ENCODE measurements around the gene DNAI4.
"Not testable (repeated sequence)": the region's sequence is repeated elsewhere in the genome, so short reads cannot be mapped to it uniquely, and the experiment has no call there.

The DNAI4 gene

DNA sequence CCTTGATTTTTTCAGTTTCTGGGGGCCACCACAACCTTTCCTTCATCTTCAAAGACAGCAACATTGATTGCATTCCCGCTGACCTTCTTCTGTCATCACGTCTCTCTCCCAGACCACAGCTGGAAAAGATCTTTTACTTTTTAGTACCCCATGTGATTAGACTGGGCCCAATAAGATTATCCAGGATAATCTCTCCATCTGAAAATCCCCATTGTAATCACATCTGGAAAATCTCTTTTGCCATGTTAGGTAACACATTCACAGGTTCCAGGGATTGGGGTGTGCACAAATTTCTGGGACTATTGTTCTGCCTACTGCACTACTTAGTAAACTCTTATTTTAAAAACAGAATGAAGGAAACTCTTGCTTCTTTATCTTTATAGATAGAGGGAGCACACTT lies 76.5 kb downstream of the DNAI4 start:
- H3K36me3 ChIP-seq (ENCODE audit: control insufficient read depth, insufficient read depth, low read length) = no peaks in the 10 kb centered on the region
- no peaks in the 10 kb centered on the region for H3K4me1 ChIP-seq (ENCODE audit: control insufficient read depth, insufficient read depth, low read length, poor library complexity, severe bottlenecking)
- no peaks in the 10 kb centered on the region for H3K27me3 ChIP-seq (replicated peaks; ENCODE audit: control insufficient read depth, insufficient read depth, low read length, poor library complexity, severe bottlenecking)
- no peaks in the 10 kb centered on the region for H3K9me3 ChIP-seq (ENCODE audit: control insufficient read depth, low read length)
- no peak overlapping the region for H3K27ac ChIP-seq (ENCODE audit: insufficient read depth, low read length, poor library complexity, severe bottlenecking)
- no peak for DNase-seq
- H3K4me3 ChIP-seq (ENCODE audit: insufficient read depth, low read depth, low read length, poor library complexity, severe bottlenecking) = no peak overlapping the region

DNA sequence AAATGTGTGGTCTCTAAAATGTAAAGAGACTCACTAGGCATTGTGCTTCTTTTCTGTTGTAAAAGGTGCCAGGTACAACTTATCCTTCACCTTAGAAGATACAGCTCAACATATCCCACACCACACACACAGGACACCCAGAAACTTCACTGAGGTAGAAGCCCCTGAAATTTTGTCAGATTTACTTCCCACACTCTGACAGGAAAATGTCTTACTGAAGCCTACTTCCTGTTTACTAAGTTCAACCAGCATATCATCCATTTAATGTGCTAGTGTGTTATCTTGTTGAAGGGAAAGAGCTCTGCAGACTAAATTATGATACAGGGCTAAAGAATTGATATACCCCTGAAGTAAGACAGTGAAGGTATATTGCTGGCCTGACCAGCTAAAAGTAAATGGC lies 83.7 kb downstream of the DNAI4 start:
- DNase-seq = no peak
- H3K4me3 ChIP-seq (ENCODE audit: insufficient read depth, low read depth, low read length, poor library complexity, severe bottlenecking) = no peak overlapping the region
- no peaks in the 10 kb centered on the region for H3K9me3 ChIP-seq (ENCODE audit: control insufficient read depth, low read length)
- H3K27me3 ChIP-seq (replicated peaks; ENCODE audit: control insufficient read depth, insufficient read depth, low read length, poor library complexity, severe bottlenecking) = no peaks in the 10 kb centered on the region
- H3K4me1 ChIP-seq (ENCODE audit: control insufficient read depth, insufficient read depth, low read length, poor library complexity, severe bottlenecking) = no peaks in the 10 kb centered on the region
- no peak overlapping the region for H3K27ac ChIP-seq (ENCODE audit: insufficient read depth, low read length, poor library complexity, severe bottlenecking)
- no peaks in the 10 kb centered on the region for H3K36me3 ChIP-seq (ENCODE audit: control insufficient read depth, insufficient read depth, low read length)

DNA sequence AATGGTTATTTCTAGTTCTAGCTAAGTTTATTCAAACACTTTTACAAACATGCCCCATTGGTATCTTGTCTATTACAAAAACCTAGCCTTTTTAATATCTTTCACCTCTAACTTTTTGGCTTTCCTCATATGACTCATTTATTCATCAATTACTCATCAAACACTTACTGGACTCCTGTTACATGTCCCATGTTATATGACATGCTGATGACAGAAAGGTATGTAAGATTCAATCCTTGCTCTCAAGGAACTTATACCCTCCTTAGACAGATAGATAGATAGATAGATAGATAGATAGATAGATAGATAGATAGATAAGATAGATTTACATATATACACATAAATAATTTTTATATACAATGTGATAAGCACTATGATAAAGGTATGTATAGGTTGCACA lies 89.7 kb downstream of the DNAI4 start:
- no peaks in the 10 kb centered on the region for H3K27me3 ChIP-seq (replicated peaks; ENCODE audit: control insufficient read depth, insufficient read depth, low read length, poor library complexity, severe bottlenecking)
- H3K36me3 ChIP-seq (ENCODE audit: control insufficient read depth, insufficient read depth, low read length) = no peaks in the 10 kb centered on the region
- no peak overlapping the region for H3K4me3 ChIP-seq (ENCODE audit: insufficient read depth, low read depth, low read length, poor library complexity, severe bottlenecking)
- no peak for DNase-seq
- H3K4me1 ChIP-seq (ENCODE audit: control insufficient read depth, insufficient read depth, low read length, poor library complexity, severe bottlenecking) = no peaks in the 10 kb centered on the region
- no peak overlapping the region for H3K27ac ChIP-seq (ENCODE audit: insufficient read depth, low read length, poor library complexity, severe bottlenecking)
- no peaks in the 10 kb centered on the region for H3K9me3 ChIP-seq (ENCODE audit: control insufficient read depth, low read length)

DNA sequence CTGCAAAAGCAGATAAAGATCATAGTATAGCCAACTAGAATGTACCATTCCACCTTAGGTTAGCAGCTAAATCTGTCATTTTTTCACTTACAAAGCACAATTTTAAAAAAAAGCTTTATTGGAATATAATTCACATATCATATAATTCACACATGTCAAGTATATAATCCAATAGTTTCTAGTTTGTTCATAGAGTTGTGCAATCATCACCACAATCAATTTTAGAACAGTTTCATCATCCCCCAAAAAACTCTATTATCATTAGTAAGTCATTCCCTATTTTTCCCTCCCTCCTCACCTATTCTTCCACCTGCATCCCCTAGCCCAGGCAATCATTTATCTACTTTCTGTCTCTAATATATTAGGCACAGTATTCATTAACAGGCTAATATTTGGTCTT lies 91.5 kb downstream of the DNAI4 start:
- no peaks in the 10 kb centered on the region for H3K36me3 ChIP-seq (ENCODE audit: control insufficient read depth, insufficient read depth, low read length)
- DNase-seq = no peak
- no peaks in the 10 kb centered on the region for H3K9me3 ChIP-seq (ENCODE audit: control insufficient read depth, low read length)
- no peaks in the 10 kb centered on the region for H3K27me3 ChIP-seq (replicated peaks; ENCODE audit: control insufficient read depth, insufficient read depth, low read length, poor library complexity, severe bottlenecking)
- H3K4me3 ChIP-seq (ENCODE audit: insufficient read depth, low read depth, low read length, poor library complexity, severe bottlenecking) = no peak overlapping the region
- no peaks in the 10 kb centered on the region for H3K4me1 ChIP-seq (ENCODE audit: control insufficient read depth, insufficient read depth, low read length, poor library complexity, severe bottlenecking)
- no peak overlapping the region for H3K27ac ChIP-seq (ENCODE audit: insufficient read depth, low read length, poor library complexity, severe bottlenecking)

DNA sequence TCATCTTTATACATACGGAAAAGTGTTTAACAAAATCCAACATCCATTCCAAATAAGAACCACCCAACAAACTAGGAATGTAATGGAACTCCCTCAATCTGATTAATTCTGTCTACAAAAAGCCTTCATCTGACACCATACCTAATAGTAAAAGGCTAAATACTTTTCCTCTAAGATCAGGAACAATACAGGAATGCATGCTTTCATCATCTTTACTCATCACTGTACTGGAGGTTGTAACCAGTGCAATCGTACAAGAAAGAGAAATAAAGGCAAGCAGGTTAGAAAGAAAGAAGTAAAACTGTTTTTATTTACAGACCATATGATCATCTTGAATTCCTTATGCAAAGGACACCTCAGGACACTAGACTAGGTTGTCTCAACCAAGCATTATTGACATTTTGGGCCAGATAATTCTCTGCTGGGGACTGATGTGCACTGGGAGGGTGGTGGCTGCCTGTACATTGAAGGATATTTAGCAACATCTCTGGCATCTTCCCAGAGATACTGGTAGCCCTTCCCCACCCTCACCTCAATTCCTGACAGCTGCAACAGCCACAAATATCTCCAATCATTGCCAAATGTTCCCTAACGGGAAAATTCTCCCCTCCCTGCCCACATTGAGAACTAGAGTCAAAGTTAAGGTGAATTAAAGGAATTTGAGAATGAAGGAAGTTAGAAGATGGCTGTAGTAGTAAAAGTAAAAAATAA lies 93.0 kb downstream of the DNAI4 start:
- no peak overlapping the region for H3K4me3 ChIP-seq (ENCODE audit: insufficient read depth, low read depth, low read length, poor library complexity, severe bottlenecking)
- no peaks in the 10 kb centered on the region for H3K9me3 ChIP-seq (ENCODE audit: control insufficient read depth, low read length)
- no peak overlapping the region for H3K27ac ChIP-seq (ENCODE audit: insufficient read depth, low read length, poor library complexity, severe bottlenecking)
- no peaks in the 10 kb centered on the region for H3K36me3 ChIP-seq (ENCODE audit: control insufficient read depth, insufficient read depth, low read length)
- no peak for DNase-seq
- no peaks in the 10 kb centered on the region for H3K4me1 ChIP-seq (ENCODE audit: control insufficient read depth, insufficient read depth, low read length, poor library complexity, severe bottlenecking)
- H3K27me3 ChIP-seq (replicated peaks; ENCODE audit: control insufficient read depth, insufficient read depth, low read length, poor library complexity, severe bottlenecking) = peaks cover 3% of the 10 kb centered on the region

DNA sequence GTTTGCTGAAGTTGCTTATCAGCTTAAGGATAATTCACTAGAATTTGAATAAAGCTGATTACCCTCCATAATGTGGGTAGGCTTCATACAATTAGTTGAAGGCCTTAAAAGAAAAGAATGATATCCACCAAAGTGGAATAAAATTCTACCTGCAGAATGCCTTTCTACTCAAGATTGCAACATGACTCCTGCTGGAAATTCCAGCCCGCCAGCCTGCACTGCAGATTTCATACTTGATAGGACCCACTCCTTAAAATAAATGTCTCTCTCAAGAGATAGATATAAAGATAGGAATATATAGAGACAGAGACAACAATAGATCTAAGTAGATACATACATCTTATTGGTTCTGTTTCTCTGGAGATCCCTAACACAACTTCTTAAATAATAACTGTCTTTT lies 99.9 kb downstream of the DNAI4 start:
- no peaks in the 10 kb centered on the region for H3K36me3 ChIP-seq (ENCODE audit: control insufficient read depth, insufficient read depth, low read length)
- H3K4me1 ChIP-seq (ENCODE audit: control insufficient read depth, insufficient read depth, low read length, poor library complexity, severe bottlenecking) = no peaks in the 10 kb centered on the region
- H3K9me3 ChIP-seq (ENCODE audit: control insufficient read depth, low read length) = no peaks in the 10 kb centered on the region
- no peak overlapping the region for H3K4me3 ChIP-seq (ENCODE audit: insufficient read depth, low read depth, low read length, poor library complexity, severe bottlenecking)
- H3K27me3 ChIP-seq (replicated peaks; ENCODE audit: control insufficient read depth, insufficient read depth, low read length, poor library complexity, severe bottlenecking) = peaks cover 5% of the 10 kb centered on the region
- no peak for DNase-seq
- H3K27ac ChIP-seq (ENCODE audit: insufficient read depth, low read length, poor library complexity, severe bottlenecking) = no peak overlapping the region

DNA sequence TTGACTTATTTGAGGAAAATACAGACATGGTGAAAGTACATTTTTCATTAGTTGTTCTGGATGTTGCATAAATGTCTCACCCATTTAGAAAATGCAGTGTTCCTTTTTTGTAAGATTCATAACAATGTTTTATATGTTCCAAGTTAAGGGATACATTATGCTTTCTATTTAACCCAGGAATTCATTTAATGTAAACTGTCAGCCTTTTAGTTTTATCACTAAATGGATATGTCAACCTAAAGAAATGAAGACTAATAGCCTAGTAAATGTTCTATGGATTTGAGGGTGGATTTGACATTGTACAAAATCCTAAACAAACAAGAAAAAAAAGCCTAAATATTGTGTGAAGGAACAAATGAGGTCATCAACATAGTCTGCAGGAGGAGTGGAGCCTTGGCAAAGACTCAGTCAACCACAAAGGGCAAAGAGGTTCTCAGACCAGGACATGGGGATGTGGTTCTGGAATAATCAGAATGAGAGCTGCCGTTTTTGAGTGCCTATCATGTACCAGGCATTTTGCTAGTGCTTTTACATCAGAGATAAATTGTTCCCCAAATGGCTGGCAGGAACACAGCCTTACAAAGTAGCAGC lies 114.8 kb downstream of the DNAI4 start:
- H3K27me3 ChIP-seq (replicated peaks; ENCODE audit: control insufficient read depth, insufficient read depth, low read length, poor library complexity, severe bottlenecking) = no peaks in the 10 kb centered on the region
- H3K4me3 ChIP-seq (ENCODE audit: insufficient read depth, low read depth, low read length, poor library complexity, severe bottlenecking) = no peak overlapping the region
- H3K9me3 ChIP-seq (ENCODE audit: control insufficient read depth, low read length) = no peaks in the 10 kb centered on the region
- DNase-seq = no peak
- H3K27ac ChIP-seq (ENCODE audit: insufficient read depth, low read length, poor library complexity, severe bottlenecking) = no peak overlapping the region
- no peaks in the 10 kb centered on the region for H3K4me1 ChIP-seq (ENCODE audit: control insufficient read depth, insufficient read depth, low read length, poor library complexity, severe bottlenecking)
- H3K36me3 ChIP-seq (ENCODE audit: control insufficient read depth, insufficient read depth, low read length) = no peaks in the 10 kb centered on the region

DNA sequence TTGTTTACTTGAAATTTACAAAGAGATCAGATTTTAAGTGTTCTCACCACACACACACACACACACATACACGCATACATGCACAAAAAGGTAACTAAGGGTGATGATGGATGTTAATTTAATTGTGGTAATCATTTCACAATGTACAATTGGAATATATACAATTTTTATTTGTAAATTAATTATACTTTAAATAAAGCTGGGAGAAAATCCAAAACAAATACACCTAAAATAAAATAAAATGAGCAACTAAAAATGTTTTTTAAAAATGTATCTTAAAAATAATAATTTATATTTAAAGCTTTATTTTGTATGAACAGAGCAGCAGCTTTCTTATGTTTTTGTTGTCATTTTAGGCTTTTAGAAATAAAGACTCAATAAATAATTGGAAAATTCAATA lies 115.4 kb downstream of the DNAI4 start:
- no peaks in the 10 kb centered on the region for H3K4me1 ChIP-seq (ENCODE audit: control insufficient read depth, insufficient read depth, low read length, poor library complexity, severe bottlenecking)
- no peaks in the 10 kb centered on the region for H3K36me3 ChIP-seq (ENCODE audit: control insufficient read depth, insufficient read depth, low read length)
- no peak overlapping the region for H3K4me3 ChIP-seq (ENCODE audit: insufficient read depth, low read depth, low read length, poor library complexity, severe bottlenecking)
- no peak overlapping the region for H3K27ac ChIP-seq (ENCODE audit: insufficient read depth, low read length, poor library complexity, severe bottlenecking)
- no peaks in the 10 kb centered on the region for H3K27me3 ChIP-seq (replicated peaks; ENCODE audit: control insufficient read depth, insufficient read depth, low read length, poor library complexity, severe bottlenecking)
- DNase-seq = no peak
- no peaks in the 10 kb centered on the region for H3K9me3 ChIP-seq (ENCODE audit: control insufficient read depth, low read length)

DNA sequence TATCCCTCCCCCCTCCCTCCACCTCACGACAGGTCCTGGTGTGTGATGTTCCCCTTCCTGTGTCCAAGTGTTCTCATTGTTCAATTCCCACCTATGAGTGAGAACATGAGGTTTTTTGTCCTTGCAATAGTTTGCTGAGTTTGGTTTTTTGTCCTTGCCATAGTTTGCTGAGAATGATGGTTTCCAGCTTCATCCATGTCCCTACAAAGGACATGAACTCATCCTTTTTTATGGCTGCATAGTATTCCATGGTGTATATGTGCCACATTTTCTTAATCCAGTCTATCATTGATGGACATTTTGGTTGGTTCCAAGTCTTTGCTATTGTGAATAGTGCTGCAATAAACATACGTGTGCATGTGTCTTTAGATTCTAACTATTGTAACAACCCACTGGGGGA lies 128.8 kb downstream of the DNAI4 start:
- H3K36me3 ChIP-seq (ENCODE audit: control insufficient read depth, insufficient read depth, low read length); H3K27me3 ChIP-seq (replicated peaks; ENCODE audit: control insufficient read depth, insufficient read depth, low read length, poor library complexity, severe bottlenecking); DNase-seq; H3K4me1 ChIP-seq (ENCODE audit: control insufficient read depth, insufficient read depth, low read length, poor library complexity, severe bottlenecking); H3K4me3 ChIP-seq (ENCODE audit: insufficient read depth, low read depth, low read length, poor library complexity, severe bottlenecking); H3K27ac ChIP-seq (ENCODE audit: insufficient read depth, low read length, poor library complexity, severe bottlenecking); H3K9me3 ChIP-seq (ENCODE audit: control insufficient read depth, low read length): not testable (repeated sequence)

DNA sequence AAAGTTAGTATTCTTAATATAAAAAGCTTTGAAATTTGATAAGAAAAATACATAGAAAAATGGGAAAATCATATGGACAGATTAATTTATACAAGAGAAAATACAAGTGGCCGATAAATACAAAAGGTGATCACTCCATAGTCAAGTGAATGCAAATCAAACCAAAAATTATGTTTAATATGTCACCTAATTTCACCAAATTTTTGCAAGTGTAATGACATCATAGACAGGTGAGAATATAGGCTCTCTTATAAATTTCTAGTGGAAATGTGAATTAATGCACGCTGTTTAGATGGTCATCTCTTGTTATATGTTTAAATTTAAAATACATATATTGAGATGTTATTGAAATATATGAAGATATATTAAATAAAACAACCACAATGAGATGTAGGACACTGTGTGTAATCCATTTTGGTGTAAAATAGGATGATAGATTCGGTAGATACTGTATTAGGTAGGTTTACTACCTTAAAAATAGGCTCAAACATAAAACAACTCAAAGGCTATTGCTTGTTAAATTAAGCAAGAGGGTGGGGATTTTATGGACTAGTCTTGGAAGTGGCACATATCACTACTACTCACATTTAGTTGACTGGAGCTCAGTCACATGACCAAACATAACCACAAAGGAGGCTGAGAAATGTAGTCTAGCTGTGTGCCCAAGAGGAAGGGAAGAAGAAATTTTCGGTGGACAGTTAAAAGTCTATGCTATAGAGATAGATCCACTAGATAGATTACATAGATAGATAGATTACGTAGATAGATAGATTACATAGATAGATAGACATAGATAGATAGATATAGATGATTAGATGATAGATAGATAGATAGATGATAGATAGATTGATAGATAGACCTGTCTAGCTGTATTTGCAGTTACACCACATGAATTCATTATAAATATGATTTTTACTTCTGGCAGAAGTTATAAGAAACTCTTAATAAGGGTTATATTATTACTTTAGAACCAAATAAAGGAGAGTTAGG lies 132.7 kb downstream of the DNAI4 start:
- no peak overlapping the region for H3K4me3 ChIP-seq (ENCODE audit: insufficient read depth, low read depth, low read length, poor library complexity, severe bottlenecking)

More for the DNA sequence above, 132.7 kb downstream of the DNAI4 start:
- no peaks in the 10 kb centered on the region for H3K4me1 ChIP-seq (ENCODE audit: control insufficient read depth, insufficient read depth, low read length, poor library complexity, severe bottlenecking)
- H3K9me3 ChIP-seq (ENCODE audit: control insufficient read depth, low read length) = no peaks in the 10 kb centered on the region
- H3K36me3 ChIP-seq (ENCODE audit: control insufficient read depth, insufficient read depth, low read length) = no peaks in the 10 kb centered on the region
- H3K27me3 ChIP-seq (replicated peaks; ENCODE audit: control insufficient read depth, insufficient read depth, low read length, poor library complexity, severe bottlenecking) = no peaks in the 10 kb centered on the region
- no peak for DNase-seq
- no peak overlapping the region for H3K27ac ChIP-seq (ENCODE audit: insufficient read depth, low read length, poor library complexity, severe bottlenecking)
